HG03045 (cell line): Measurements from ENCODE around the gene BATF.

Experiments used
- ATAC-seq: cut with Tn5 transposase; IDR thresholded peaks from one replicate; pipeline ENCODE4 v1.9.1; 2021; ENCODE audit warnings: mild to moderate bottlenecking, moderate library complexity; ENCODE audit not compliant: unreplicated experiment

BATF gene

DNA sequence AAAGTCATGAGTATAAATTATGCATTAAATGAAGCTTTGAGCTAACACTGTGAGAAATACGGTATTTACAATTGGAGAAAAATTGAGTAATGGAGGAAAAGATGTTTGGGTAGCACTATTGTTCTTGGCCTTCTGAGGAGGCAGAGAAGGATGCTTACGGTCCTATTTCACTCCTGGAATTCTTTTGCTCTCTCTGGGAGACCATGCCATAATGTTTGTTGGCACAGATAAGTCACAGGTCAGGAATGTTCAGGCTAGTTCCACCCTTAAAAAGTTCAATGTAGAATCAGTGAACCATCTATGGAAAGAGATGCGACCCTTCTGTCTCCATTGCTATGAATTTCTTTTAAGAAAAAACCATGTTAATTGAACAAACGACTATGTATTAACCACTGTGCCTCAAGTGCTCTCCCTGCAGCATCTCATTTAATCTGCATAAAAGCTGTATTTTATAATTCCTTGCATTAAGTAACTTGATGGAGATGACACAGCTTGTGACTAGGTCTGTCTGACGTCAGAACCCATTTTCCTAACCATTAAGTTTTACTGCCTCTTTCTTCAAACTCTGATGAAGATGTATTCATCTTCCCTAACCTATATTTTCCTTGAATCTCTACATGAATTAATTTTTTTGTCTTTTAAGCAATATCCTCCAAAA is 9.5 kb downstream of the BATF start:
- ATAC-seq: no peak

DNA sequence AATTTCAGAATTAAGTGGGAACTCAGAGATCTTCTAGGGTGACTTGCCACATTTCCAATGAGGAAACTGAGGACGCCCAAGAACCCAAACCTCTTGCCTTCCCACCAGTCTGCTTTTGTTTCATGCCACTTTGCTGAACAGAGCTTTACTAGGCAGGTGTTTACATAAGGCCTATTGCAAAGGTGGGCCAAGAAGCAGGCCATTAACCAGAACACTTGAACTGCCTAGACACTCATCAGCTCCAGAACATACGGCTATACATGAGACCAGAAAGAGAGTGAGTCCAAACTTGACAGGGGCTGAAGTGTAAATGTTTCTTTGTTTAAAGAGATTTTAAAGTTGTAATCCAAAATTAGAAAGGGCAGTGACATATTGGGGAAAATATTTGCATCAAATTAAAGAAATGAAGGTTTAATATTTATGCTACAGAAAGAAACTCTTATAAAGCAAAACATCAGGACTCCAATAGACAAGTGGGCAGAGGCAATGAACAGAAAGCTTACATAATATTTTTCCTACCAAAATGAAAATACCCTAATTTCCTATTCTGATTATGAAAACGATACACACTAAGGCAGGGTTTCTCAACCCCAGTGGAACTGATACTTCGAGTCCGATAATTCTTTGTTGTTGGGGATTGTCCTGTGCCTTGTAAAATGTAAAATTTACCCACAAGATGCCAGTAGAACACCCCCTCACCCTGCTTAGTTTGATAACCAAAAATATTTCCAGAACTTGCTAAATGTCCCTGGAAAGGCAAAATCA is 11.7 kb downstream of the BATF start:
- ATAC-seq: no peak

- ATAC-seq: no peak
These were observed 13.1 kb downstream of the BATF start for GRCh38 chr14:75535164-75535898.

DNA sequence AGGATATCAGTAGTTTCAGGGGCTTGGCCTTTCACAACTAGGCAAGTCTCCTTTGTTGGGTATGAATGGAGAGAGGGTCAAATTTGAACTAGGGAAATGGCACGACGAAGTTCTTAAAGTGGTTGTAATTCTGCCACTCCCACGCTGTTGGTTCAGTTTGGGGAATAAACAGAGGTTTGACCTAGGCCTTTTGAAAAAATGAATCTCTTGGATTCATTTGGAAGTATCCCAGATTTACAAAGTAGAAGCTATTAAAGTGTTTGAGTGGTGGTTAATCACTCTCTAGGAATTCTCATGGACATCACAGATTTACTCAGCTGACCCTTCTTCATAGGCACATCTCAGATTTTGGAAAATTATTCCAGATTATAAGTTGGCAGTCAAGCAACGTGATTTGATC is 14.8 kb downstream of the BATF start:
- ATAC-seq: no peak

- no peak for ATAC-seq
These were observed 16.9 kb downstream of the BATF start for GRCh38 chr14:75539162-75539560.

DNA sequence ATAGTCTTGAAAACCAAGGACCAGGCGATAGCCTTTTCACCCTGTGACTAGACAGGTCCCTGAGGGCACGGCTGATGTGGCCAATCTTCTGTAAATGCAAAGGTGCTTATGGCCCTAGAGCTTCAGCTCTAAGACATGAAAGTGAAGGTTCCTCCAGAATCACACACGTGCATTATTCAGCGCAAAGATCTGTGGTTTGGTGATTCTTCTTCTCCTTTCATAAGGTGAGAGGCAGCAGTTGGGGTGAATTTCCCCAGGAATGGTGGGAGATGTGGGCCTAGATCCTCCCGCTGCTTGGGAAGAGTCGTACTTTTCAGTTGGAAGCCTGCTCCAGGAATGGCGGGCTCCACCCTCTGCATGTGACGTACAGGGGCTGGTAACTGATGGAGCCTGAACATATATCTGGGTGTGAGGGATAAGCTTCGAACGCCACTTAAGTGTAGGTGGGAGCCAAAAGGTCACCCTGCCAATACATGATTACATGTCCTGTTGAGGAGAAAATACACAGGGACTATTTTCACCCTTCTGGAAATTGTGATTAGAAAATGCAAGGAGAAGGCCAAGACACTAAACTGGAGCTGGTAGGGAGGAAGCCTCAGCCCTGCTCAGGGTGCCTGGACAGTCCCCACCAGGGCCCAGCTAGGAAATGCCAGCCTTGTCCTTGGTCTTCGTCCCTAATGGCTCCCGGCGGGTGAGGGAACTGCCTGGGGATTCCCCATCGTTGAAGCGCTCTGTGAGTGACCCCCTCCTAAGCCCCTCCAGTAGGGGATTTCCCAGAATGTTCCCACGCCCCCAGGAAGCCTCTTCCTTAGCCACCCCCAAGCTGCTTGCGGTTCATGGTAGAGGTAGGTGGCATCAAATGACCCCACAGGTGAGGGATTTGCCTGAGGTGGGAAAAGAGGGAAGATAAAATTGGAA is 17.6 kb downstream of the BATF start:
- peak; percentile 39 for ATAC-seq

GRCh38 chr14:75540479-75540851 is 18.2 kb downstream of the BATF start:
- ATAC-seq: no peak

DNA sequence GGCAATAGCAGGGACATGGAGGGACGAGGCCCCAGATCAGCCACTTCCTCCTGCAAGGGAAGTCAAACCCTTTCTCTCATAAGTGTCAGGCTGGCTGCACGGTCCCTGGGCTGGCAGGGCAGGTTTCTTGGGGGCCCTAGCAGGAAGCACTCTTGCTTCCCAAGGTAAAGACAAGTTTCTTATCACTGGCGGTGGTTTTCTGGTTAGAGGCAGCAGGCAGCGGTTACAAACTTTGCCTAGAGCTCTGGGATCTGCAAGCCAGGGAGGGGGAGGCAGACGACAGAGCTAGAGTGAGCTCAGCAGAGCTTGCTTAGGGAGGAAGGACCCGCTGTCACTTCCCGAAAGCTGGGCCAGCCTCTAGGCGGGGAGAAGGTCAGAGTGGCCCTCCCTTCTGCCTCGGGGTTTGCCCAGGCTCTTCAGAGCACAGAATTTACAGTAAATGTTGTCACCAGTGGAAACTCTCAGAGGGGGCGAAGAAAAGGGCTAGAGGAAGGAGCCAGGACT is 20.4 kb downstream of the BATF start:
- ATAC-seq: peak; percentile 68

- no peak for ATAC-seq
These were observed 21.0 kb downstream of the BATF start for GRCh38 chr14:75543253-75543652.

DNA sequence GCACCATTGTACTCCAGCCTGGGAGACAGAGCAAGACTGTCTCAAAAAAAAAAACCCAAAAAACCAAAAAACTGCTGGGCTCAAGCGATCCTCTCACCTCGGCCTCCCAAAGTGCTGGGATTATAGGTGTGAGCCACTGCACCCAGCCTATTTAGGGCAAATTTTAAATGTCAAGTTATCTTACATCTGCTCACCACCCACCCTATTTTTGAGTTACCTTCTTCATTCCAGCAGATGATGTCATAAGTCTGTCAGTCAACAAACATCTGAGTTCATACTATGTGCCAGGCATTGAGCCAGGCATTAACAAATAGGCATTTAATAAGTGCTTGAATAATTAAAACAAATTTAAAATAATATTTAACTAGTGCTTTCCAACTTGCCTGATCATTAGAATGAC is 21.5 kb downstream of the BATF start:
- no peak for ATAC-seq

- no peak for ATAC-seq
These were observed 23.6 kb downstream of the BATF start for GRCh38 chr14:75545907-75546306.

DNA sequence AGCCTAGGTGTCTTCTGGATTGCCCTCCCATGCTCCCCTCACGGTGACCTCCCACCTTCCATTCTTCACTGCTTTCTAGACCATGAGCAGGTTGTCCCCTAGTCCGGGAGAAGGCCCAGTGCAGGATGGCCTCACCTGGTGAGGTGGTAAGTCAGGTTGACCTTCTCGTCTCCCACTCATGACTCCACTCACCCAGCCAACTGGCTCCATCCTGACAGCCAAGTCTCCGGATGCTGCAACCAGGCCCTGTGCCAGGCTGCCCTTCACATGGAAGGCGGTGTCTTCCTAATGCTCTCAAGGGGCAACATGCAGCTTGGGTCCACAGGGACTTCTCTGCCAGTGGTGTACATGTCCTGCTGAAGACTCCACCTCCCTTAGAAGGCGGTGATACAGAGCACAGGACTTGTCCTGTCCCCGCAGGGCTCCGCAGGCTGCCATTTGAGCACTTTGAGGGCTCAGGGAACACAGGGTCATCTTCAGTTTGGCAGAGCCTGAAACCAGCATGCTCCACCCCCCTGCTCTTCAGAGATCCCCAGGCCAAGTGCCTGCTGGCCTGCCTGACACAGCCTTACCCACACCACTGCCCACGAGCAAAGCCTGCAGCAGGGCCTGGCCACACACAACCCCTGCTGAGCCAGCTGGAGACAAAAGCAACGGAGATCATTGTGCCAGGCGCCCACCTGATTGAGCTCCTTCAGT is 25.4 kb downstream of the BATF start:
- ATAC-seq: no peak

DNA sequence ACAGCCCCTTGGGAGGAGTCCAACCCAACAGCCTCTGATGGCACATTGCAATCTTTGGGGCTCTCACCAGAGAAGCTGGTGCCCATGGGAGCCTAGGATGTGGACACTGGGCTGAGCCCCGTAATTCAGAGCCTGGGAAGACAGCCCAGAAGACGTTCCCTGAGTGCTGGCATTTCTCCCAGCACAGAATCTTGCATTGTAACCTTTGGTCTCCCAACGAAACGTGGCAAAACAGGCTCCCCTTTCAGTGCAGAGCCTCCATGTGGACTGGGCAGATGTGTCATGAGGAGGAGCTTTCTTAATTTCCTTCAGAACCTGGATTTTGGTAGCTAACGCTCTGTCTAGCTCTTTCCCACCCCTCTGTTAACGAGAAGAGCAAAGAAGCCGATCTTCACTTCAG is 26.3 kb downstream of the BATF start:
- no peak for ATAC-seq

DNA sequence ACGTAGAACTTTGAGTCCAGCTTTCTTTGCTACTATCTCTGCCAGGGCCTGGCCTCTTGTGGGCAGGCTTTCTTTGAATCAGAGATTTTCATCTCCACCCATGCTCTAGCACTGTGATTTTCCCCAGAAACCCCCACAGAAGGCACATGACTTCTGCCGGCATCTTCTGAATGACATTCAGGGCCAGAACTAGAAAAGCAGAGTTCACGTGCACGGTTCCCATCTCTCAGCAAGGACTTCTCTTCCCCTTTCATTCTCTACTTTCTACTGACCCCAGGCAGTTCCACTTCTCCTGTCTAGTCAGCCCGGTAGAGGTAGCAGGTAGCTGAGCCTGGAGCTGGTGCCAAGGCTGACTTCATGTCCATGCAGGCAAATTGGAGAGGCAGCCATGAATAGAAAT is 26.9 kb downstream of the BATF start:
- ATAC-seq: peak; percentile 55

DNA sequence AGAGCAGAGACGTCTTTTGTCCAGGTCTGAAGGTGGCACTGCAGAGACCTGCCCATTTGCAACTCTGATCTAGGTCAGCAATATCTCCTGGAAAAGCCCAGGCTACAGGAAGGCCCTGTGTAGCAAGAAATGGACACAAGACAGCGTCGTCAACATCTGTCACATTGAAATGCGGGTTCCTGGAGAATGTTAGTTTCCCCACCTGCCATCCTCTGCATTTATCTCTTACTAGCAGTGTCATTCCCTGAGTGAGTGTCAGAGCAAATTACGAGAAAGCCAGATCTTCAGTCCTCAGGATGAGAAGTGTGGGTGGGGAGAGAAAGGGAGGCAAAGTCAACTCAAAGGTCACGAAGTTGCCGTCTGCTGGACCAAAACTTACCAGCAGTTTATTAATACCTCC is 28.8 kb downstream of the BATF start:
- no peak for ATAC-seq

DNA sequence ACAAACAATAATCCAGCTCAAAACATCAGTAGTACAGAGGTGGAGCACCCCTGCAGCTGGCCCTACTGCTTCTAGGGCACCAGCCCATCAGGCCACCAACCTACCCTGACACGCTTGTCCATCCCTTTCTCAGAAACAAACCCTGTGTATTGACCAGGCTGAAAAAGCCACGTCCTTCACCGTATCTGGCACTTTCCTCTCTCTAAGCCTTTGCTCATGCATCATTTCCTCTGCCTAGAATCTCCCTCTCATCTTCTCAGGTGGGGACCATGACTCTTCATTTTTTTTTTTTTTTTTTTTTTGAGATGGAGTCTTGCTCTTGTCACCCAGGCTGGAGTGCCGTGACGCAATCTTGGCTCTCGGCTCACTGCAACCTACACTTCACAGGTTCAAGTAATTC is 30.9 kb downstream of the BATF start:
- no peak for ATAC-seq

DNA sequence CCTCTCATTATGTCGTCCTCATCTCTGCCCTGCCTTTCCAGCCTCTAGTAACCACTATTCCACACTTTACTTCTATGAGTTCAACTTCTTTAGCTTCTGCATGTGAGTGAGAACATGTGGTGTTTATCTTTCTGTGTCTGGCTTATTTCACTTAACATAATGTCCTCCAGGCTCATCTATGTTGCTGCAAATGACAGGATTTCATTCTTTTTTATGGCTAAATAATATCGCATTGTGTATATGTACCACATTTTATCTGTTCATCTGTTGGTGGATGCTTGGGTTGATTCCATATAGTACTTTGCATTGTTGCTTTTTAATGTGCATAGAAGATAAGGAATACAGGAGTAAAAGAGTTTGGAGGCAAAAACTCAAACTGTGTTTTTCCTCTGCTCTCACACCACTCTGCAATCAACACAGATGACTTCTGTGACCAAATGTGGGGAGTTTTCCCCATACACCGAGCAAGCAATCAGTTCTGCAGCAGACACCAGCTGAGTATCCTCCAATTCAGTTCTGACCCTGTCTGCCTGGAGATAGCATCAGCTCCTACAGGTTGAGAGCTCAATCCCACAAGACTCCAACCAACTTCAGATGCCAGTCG is 31.6 kb downstream of the BATF start:
- no peak for ATAC-seq

- ATAC-seq: no peak
These were observed 32.2 kb downstream of the BATF start for GRCh38 chr14:75554482-75554881.

DNA sequence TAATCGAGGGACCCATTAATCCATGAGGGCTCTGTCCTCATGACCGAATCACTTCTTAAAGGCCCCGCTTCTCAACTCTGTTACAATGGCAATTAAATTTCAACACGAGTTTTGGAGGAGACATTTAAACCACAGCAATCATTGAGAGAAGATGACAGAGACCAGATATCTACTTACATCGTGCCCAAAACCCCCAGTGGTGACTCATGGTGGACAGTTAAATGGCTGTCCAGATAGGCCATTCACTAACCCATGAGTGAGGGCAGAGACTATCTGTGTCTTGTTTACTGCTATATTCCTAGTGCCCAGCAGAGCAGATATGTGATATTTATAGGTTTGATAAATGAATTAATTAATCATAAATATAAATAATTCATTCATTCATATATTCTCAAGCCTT is 36.2 kb downstream of the BATF start:
- ATAC-seq: no peak

GRCh38 chr14:75559045-75559444 is 36.8 kb downstream of the BATF start:
- ATAC-seq: no peak
